GM13977 (cell line): ENCODE data around the gene CAMKMT.

Experiments
- DNase-seq: peaks from one replicate; pipeline ENCODE4 v3.0.0; 2012; ENCODE audit warnings: low spot score
- in situ Hi-C: fragments of 300-500 bp; cut with MboI; formaldehyde crosslinking; loops from one replicate; pipeline ENCODE4 v1.12.0; 2022; ENCODE audit warnings: low sequenced_read_pairs, low pct_unique_long_range_greater_than_20kb, mixed read lengths, inconsistent platforms; ENCODE audit not compliant: unreplicated experiment
- TF ChIP-seq, protein P1 (sequence below): IDR thresholded peaks from 2 replicates; pipeline ENCODE4 v1.5.1; 2012; ENCODE audit warnings: mild to moderate bottlenecking, control low read depth; ENCODE audit not compliant: insufficient read depth; ENCODE audit errors: extremely low read depth, missing control alignments

The CAMKMT gene

DNA sequence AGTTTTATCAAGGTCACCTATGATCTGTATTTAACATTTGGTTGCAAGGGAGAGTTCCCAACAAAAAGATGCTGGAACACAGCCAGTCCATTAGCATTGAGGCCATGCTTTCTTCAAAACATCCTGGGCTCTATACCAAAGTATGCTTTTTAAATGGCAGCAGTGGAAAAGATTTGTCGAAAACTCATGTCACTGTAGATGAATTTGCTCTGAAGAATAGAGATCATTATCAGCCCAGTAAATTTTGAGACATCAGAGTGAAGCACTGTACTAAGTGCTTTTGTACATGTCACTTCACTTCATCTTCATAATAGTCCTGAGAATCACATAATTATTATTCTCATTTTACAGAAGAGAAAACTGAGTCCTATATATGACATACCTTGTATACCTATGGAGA, 189.8 kb downstream of the CAMKMT start:
- no peak for DNase-seq
- TF ChIP-seq, protein P1, sequence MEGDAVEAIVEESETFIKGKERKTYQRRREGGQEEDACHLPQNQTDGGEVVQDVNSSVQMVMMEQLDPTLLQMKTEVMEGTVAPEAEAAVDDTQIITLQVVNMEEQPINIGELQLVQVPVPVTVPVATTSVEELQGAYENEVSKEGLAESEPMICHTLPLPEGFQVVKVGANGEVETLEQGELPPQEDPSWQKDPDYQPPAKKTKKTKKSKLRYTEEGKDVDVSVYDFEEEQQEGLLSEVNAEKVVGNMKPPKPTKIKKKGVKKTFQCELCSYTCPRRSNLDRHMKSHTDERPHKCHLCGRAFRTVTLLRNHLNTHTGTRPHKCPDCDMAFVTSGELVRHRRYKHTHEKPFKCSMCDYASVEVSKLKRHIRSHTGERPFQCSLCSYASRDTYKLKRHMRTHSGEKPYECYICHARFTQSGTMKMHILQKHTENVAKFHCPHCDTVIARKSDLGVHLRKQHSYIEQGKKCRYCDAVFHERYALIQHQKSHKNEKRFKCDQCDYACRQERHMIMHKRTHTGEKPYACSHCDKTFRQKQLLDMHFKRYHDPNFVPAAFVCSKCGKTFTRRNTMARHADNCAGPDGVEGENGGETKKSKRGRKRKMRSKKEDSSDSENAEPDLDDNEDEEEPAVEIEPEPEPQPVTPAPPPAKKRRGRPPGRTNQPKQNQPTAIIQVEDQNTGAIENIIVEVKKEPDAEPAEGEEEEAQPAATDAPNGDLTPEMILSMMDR: no peak
- in situ Hi-C loops: no loop called here

DNA sequence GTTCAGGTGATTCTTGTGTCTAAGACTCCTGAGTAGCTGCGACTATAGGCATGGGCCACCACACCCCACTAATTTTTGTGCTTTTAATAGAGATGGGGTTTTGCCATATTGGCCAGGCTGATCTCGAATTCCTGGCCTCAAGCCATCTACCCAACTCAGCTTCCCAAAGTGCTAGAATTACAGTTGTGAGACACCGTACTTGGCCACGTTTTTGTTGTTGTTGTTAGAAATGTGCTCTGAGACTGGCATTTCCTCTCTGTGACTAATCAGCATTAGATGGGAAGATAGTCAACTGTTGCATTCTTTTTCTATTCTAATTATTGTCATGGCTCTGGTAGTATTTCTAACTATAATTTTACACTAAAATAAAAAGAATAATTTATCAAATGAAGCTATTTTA, 191.7 kb downstream of the CAMKMT start:
- in situ Hi-C loops: no loop called here
- no peak for DNase-seq
- TF ChIP-seq, protein P1: no peak

DNA sequence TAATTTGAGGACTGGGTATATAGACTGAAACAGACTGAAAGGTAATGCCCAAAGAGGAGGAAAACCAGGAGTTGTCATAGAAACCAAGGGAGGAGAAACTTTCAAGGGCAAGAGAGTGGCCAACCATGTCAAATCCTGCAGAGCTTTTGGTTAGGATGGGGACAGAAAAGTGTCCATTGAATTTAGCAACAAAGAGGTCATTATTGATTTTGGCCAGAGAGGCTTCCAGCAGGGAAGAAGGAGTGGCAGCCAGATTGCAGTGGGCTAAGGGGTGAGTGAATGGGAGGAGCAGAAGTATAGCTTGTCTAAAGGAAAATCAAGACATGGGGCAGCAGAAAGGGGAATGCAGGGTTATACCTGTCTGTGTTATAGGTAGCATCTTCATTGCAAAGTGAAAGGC, 194.0 kb downstream of the CAMKMT start:
- TF ChIP-seq, protein P1: no peak
- in situ Hi-C loops: no loop called here
- no peak for DNase-seq

DNA sequence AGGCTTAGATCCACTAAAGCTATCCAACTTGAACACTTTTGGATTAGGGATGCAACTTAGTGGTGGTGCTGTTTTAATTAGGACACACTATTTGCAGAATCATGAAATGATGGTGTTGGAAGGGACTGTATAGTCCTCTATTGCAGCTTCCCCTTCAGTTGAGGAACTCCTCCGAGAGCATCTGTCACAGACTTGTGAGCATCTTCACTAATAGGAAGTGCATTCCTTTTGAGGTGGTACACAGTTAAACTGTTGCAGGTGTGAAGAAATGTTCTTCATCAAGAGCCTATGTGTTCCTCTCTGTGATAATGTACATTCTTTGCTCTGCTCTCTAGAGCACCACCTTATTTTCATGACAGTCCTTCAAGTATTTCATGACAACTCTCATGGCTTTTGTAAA, 197.4 kb downstream of the CAMKMT start:
- in situ Hi-C loops: no loop called here

DNA sequence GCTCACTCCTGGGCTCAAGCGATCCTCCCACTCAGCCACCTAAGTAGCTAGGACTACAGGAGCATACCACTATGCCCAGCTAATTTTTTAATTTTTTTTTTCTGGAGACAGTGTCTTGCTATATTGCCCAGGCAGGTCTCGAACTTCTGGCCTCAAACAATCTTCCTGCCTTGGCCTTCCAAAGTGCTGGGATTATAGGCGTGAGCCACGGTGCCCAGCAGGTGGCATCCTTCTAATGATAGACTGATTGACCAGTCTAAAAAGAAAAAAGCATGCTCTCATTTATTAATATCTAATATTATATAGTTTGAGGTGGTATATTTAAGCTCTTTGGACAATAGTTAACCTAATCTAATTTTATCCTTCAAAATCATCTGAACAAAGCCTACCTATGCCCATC, 198.6 kb downstream of the CAMKMT start:
- no peak for DNase-seq
- in situ Hi-C loops: no loop called here
- TF ChIP-seq, protein P1: peak; percentile 57

More for the DNA sequence above, 197.4 kb downstream of the CAMKMT start:
- TF ChIP-seq, protein P1: no peak
- DNase-seq: no peak

DNA sequence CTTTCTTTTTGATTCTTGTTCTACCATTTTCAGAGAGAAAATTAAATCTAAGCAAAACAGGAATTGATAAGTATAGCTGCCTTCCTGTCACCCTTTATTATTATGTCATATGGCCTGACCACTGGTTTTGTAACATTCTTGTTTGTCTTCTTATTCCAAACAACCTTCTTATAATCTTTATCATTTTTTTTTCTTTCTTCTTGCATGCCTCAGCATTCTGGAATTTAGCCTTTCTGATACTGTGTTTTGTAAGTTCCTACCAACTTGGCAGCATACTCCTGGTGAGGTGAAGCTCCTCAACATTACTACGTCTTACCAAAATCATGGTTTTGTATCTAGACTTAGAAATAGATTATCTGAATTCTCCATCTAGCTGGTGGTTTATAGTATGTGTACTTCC, 199.2 kb downstream of the CAMKMT start:
- DNase-seq: no peak
- TF ChIP-seq, protein P1: no peak
- in situ Hi-C loops: no loop called here

DNA sequence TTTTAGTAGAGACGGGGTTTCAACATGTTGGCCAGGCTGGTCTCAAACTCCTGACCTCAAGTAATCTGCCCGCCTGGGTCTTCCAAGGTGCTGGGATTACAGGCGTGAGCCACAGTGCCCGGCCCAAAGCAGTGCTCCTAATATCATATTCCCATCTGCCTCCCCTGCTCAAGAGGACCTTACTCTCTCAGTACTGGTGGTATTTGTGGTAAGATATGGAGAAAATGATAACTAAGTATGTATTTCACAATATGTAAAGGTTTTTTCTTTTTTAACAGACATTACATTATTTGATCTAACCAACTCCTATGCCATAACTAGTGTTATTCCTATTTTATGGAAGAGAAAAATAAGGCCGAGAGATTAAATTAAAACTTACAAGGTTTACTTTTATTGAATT, 201.0 kb downstream of the CAMKMT start:
- no peak for DNase-seq
- TF ChIP-seq, protein P1: no peak
- in situ Hi-C loops: no loop called here
